Right atrium auricular region (tissue), 2 donors: ENCODE data around the gene TCF21. TPM values are rescaled to one million over a fixed set of nuclear protein-coding genes. Genes with fewer than 3 reads are reported as not detected.
"Not testable (repeated sequence)": the region's sequence is repeated elsewhere in the genome, so short reads cannot be mapped to it uniquely, and the experiment has no call there.

Source experiments
- DNase-seq: peaks from one replicate; pipeline ENCODE4 v3.0.0-alpha.2; 2019; ENCODE audit warnings: low spot score
- H3K27ac ChIP-seq, 2 donors: fragments of 200-600 bp; sonication (generic); 1 replicate in 1 of 2; 2 replicates in 1 of 2; pipeline ENCODE4 v1.5.1; 2016 to 2019
- H3K27me3 ChIP-seq, 2 donors: fragments of 200-600 bp; sonication (generic); one replicate each; pipeline versions ENCODE4 v1.5.1 to v1.6.0; 2017 to 2019
- H3K36me3 ChIP-seq: fragments of 200-600 bp; sonication (generic); one replicate; pipeline ENCODE4 v1.5.1; 2016
- H3K4me1 ChIP-seq, 2 donors: fragments of 200-600 bp; sonication (generic); one replicate each; pipeline versions ENCODE4 v1.5.1 to v1.6.0; 2017 to 2019
- H3K4me3 ChIP-seq, 2 donors: fragments of 200-600 bp; sonication (generic); 1 replicate in 1 of 2; 2 replicates in 1 of 2; pipeline ENCODE4 v1.5.1; 2017 to 2019; ENCODE audit warnings: mild to moderate bottlenecking in 1 of 2, moderate library complexity in 1 of 2
- H3K9me3 ChIP-seq, 2 donors: fragments of 200-600 bp; sonication (generic); one replicate each; pipeline ENCODE4 v1.5.1; 2019
- CTCF ChIP-seq, 2 donors: fragments of 200-600 bp; sonication (generic); IDR thresholded peaks; one replicate each; pipeline ENCODE4 v1.5.1; 2019; ENCODE audit warnings: antibody characterized with exemption in 2 of 2
- total RNA-seq, 2 donors: library from RNA; depleted of rRNA; stranded (reverse); fragments of >200 nt; gene quantifications; one replicate each; pipeline ENCODE4 v1.1.0, GENCODE V29; 2016

TCF21 gene
- total RNA-seq, 2 donors from 2014 or later, result 7.5 to 16.5 TPM

GRCh38 chr6:133918208-133918930 lies 29.5 kb downstream of the TCF21 start:
- no peak for DNase-seq
- no peak overlapping the region for H3K4me3 ChIP-seq
- no peak for TF ChIP-seq CTCF (IDR thresholded peaks at IDR 0.05)
- H3K9me3 ChIP-seq, result peaks cover 0 to 9% of the 10 kb centered on the region in 2 donors
- no peaks in the 10 kb centered on the region for H3K27me3 ChIP-seq
- no peak overlapping the region for H3K27ac ChIP-seq
- H3K36me3 ChIP-seq, result no peaks in the 10 kb centered on the region
- peaks cover 0 to 7% of the 10 kb centered on the region in 2 donors for H3K4me1 ChIP-seq

- H3K27ac ChIP-seq, result no peak overlapping the region
- H3K4me3 ChIP-seq, result no peak overlapping the region
- no peaks in the 10 kb centered on the region for H3K27me3 ChIP-seq
- H3K36me3 ChIP-seq, result no peaks in the 10 kb centered on the region
- peaks cover 0 to 7% of the 10 kb centered on the region in 2 donors for H3K4me1 ChIP-seq
- DNase-seq, result no peak
- no peak for TF ChIP-seq CTCF (IDR thresholded peaks at IDR 0.05)
- no peaks in the 10 kb centered on the region for H3K9me3 ChIP-seq
Measured at GRCh38 chr6:133919362-133919761, 30.4 kb downstream of the TCF21 start.

- no peaks in the 10 kb centered on the region for H3K9me3 ChIP-seq
- TF ChIP-seq CTCF (IDR thresholded peaks at IDR 0.05), result peak; percentile 70 to 89
- peak overlapping the region in 1 of 2 donors; percentile 17 for H3K4me3 ChIP-seq
- H3K36me3 ChIP-seq, result no peaks in the 10 kb centered on the region
- peaks cover 0 to 7% of the 10 kb centered on the region in 2 donors for H3K4me1 ChIP-seq
- H3K27me3 ChIP-seq, result no peaks in the 10 kb centered on the region
- H3K27ac ChIP-seq, result no peak overlapping the region
- DNase-seq, result peak; percentile 91
Measured at GRCh38 chr6:133921249-133921859, 32.4 kb downstream of the TCF21 start.

- DNase-seq, result no peak
Measured at GRCh38 chr6:133923938-133924593, 35.2 kb downstream of the TCF21 start.

GRCh38 chr6:133931221-133931620 lies 42.3 kb downstream of the TCF21 start:
- DNase-seq, H3K4me3 ChIP-seq, H3K27ac ChIP-seq, H3K36me3 ChIP-seq, H3K27me3 ChIP-seq, H3K4me1 ChIP-seq, H3K9me3 ChIP-seq: not testable (repeated sequence)

More at GRCh38 chr6:133923938-133924593, 35.2 kb downstream of the TCF21 start:
- no peaks in the 10 kb centered on the region for H3K4me1 ChIP-seq
- H3K4me3 ChIP-seq, result no peak overlapping the region
- peak; percentile 73 to 88 for TF ChIP-seq CTCF (IDR thresholded peaks at IDR 0.05)
- H3K27me3 ChIP-seq, result no peaks in the 10 kb centered on the region
- H3K36me3 ChIP-seq, result no peaks in the 10 kb centered on the region
- H3K9me3 ChIP-seq, result no peaks in the 10 kb centered on the region
- no peak overlapping the region for H3K27ac ChIP-seq

- H3K9me3 ChIP-seq, DNase-seq, H3K36me3 ChIP-seq, H3K27ac ChIP-seq, H3K4me3 ChIP-seq, H3K4me1 ChIP-seq, H3K27me3 ChIP-seq: not testable (repeated sequence)
Measured at GRCh38 chr6:133936352-133936751, 47.4 kb downstream of the TCF21 start.
